K562 (cell line): ENCODE results near the gene OR4L1. TPM values are rescaled to one million over a fixed set of nuclear protein-coding genes. Genes with fewer than 3 reads are reported as not detected.
A peak's percentile ranks its signal among the peaks of the same experiment; 100 is the strongest.

Experiments used
- ATAC-seq: fragments of 200-7000 bp; cut with Tn5 transposase; 3 replicates; pipeline ENCODE4 v1.9.1; 2020; ENCODE audit warnings: moderate library complexity
- BruUV-seq: library from RNA; stranded (reverse); fragments of 400-500 nt; replicated peaks from 2 replicates; lab custom pipeline; 2021; lab: Mats Ljungman, UMichigan
- CTCF ChIA-PET: fragments of 300-600 bp; formaldehyde crosslinking; extraction: SDS; loops from one replicate; lab custom pipeline; 2021; ENCODE audit warnings: low intra/inter-chr PET ratio; lab: Yijun Ruan, JAX
- POLR2A ChIA-PET: fragments of 300-600, 350-650 bp; sonication (Branson Sonifier 250); formaldehyde crosslinking; extraction: SDS; loops from one replicate; lab custom pipeline; 2021; ENCODE audit warnings: antibody characterized with exemption, inconsistent platforms; lab: Yijun Ruan, JAX
- DNase-seq, 4 experiments: peaks; one replicate each; pipeline versions ENCODE4 v3.0.0 to v3.0.0-alpha.2; 2011 to 2018; ENCODE audit warnings: low spot score in 3 of 4, mixed read lengths in 3 of 4; ENCODE audit errors: extremely low read depth in 1 of 4
- FAIRE-seq: peaks from 2 replicates; lab custom pipeline; 2011; peaks lifted over from hg19 to GRCh38; lab: Jason Lieb, UNC
- H2AFZ ChIP-seq: 2 replicates; pipeline ENCODE4 v1.6.0; 2011; ENCODE audit warnings: low read depth, low read length, control low read depth, inconsistent platforms
- H3K27ac ChIP-seq: fragments of 200-600 bp; 3 replicates; pipeline ENCODE4 v1.8.0; 2011; ENCODE audit warnings: low read depth, mild to moderate bottlenecking, control low read depth, inconsistent platforms, low read length, moderate library complexity, mixed read lengths; ENCODE audit errors: extremely low read depth
- H3K27me3 ChIP-seq, 2 experiments: fragments of 300-600 bp in 1 of 2; 2 replicates in 1 of 2; 3 replicates in 1 of 2; pipeline versions ENCODE4 v1.6.0 to v1.8.0; 2011; ENCODE audit warnings: inconsistent platforms in 2 of 2, low read length in 2 of 2, mild to moderate bottlenecking in 1 of 2, mixed read lengths in 1 of 2, moderate library complexity in 1 of 2; ENCODE audit not compliant: control insufficient read depth in 2 of 2, insufficient read depth in 2 of 2
- H3K36me3 ChIP-seq: fragments of 300-600 bp; 3 replicates; pipeline ENCODE4 v1.8.0; 2011; ENCODE audit warnings: mild to moderate bottlenecking, low read length, inconsistent platforms; ENCODE audit not compliant: control insufficient read depth, insufficient read depth
- H3K4me1 ChIP-seq, 2 experiments: fragments of 200-600 bp in 1 of 2; replicated peaks in 1 of 2; 2 replicates in 1 of 2; 3 replicates in 1 of 2; pipeline versions ENCODE4 v1.5.1 to v1.8.0; 2011; ENCODE audit warnings: inconsistent platforms in 2 of 2, low read length in 2 of 2, mild to moderate bottlenecking in 1 of 2, mixed read lengths in 1 of 2, moderate library complexity in 1 of 2; ENCODE audit not compliant: control insufficient read depth in 2 of 2, insufficient read depth in 2 of 2
- H3K4me2 ChIP-seq: 2 replicates; pipeline ENCODE4 v1.6.1; 2011; ENCODE audit warnings: low read length, control low read depth, inconsistent platforms, mixed read lengths; ENCODE audit not compliant: insufficient read depth
- H3K4me3 ChIP-seq: fragments of 200-600 bp; sonication (generic), shearing (Covaris generic); 2 replicates; pipeline ENCODE4 v1.5.1; 2016; ENCODE audit warnings: control low read depth, inconsistent platforms
- H3K79me2 ChIP-seq: fragments of 200-600 bp; 3 replicates; pipeline ENCODE4 v1.8.0; 2011; ENCODE audit warnings: low read length, inconsistent platforms; ENCODE audit not compliant: control insufficient read depth, insufficient read depth
- H3K9ac ChIP-seq, 2 experiments: 2 replicates each; pipeline versions ENCODE4 v1.6.0 to v1.6.1; 2011; ENCODE audit warnings: low read depth in 2 of 2, low read length in 2 of 2, control low read depth in 1 of 2, inconsistent platforms in 1 of 2, mild to moderate bottlenecking in 1 of 2, mixed read lengths in 1 of 2; ENCODE audit not compliant: insufficient read depth in 1 of 2
- H3K9me1 ChIP-seq: one replicate; pipeline ENCODE4 v1.6.0; 2011; ENCODE audit warnings: inconsistent platforms, mild to moderate bottlenecking, low read length, moderate library complexity; ENCODE audit not compliant: control insufficient read depth, insufficient read depth
- H3K9me3 ChIP-seq: replicated peaks from 2 replicates; pipeline ENCODE4 v1.5.1; 2011; ENCODE audit warnings: low read depth, low read length, inconsistent platforms; ENCODE audit not compliant: control insufficient read depth, insufficient read depth
- H4K20me1 ChIP-seq: replicated peaks from 2 replicates; pipeline ENCODE4 v1.6.1; 2011; ENCODE audit warnings: low read length, inconsistent platforms, mixed read lengths; ENCODE audit not compliant: control insufficient read depth, insufficient read depth
- C11orf30 ChIP-seq: fragments of 450-650 bp; IDR thresholded peaks from 2 replicates; pipeline ENCODE4 v1.6.1; 2016; ENCODE audit warnings: low read depth, mild to moderate bottlenecking
- FOS ChIP-seq: IDR thresholded peaks from 3 replicates; pipeline ENCODE4 v1.6.1; 2011; ENCODE audit not compliant: insufficient read length; ENCODE audit errors: extremely low read depth
- HNRNPK ChIP-seq: fragments of 200-400 bp; formaldehyde crosslinking; IDR thresholded peaks from one replicate; pipeline ENCODE4 v1.6.1; 2018; ENCODE audit warnings: mild to moderate bottlenecking, low read depth, low read length; ENCODE audit not compliant: poor library complexity, severe bottlenecking
- JUN ChIP-seq, 2 experiments: sonication (generic) in 1 of 2; formaldehyde crosslinking in 1 of 2; IDR thresholded peaks; 2 replicates each; pipeline versions ENCODE4 v1.6.1 to v1.8.0; 2012 to 2022; ENCODE audit warnings: borderline replicate concordance in 2 of 2, mild to moderate bottlenecking in 2 of 2, improper control_type of control experiment in 1 of 2, low read depth in 1 of 2, low read length in 1 of 2, missing genetic modification reagents in 1 of 2
- MAFG ChIP-seq: fragments of 450-650 bp; conservative IDR thresholded peaks from 2 replicates; pipeline ENCODE4 v1.6.1; 2016; ENCODE audit warnings: missing genetic modification characterization, missing compliant biosample characterization
- PTTG1 ChIP-seq: fragments of 450-650 bp; IDR thresholded peaks from 2 replicates; pipeline ENCODE4 v1.6.1; 2016; ENCODE audit warnings: low read depth, mild to moderate bottlenecking, missing genetic modification characterization, missing compliant biosample characterization
- SMARCE1 ChIP-seq: fragments of 450-650 bp; IDR thresholded peaks from 2 replicates; pipeline ENCODE4 v1.7.1; 2016; ENCODE audit warnings: mild to moderate bottlenecking
- STAT5A ChIP-seq: IDR thresholded peaks from 2 replicates; pipeline ENCODE4 v1.6.1; 2012; ENCODE audit warnings: low read length, inconsistent platforms, borderline replicate concordance
- STAT5B ChIP-seq: fragments of 250-450 bp; sonication (Bioruptor Pico); IDR thresholded peaks from 2 replicates; pipeline ENCODE4 v1.8.0; 2021; ENCODE audit warnings: mild to moderate bottlenecking, inconsistent platforms
- TEAD2 ChIP-seq: fragments of 450-650 bp; IDR thresholded peaks from 2 replicates; pipeline ENCODE4 v1.6.1; 2016; ENCODE audit warnings: missing genetic modification characterization, control low read depth, missing compliant biosample characterization
- WGBS: fragments of 100-300 bp; shearing (Covaris generic); methylation state at CpG from one replicate; pipeline ENCODE4 v1.1.6; 2016; ENCODE audit warnings: low coverage, mixed read lengths; ENCODE audit not compliant: insufficient coverage; ENCODE audit errors: missing lambda C conversion rate; 5-methylcytosine and 5-hydroxymethylcytosine counted together
- in situ Hi-C: fragments of 300-500 bp; cut with MboI; formaldehyde crosslinking; loops from 4 replicates; pipeline ENCODE4 v1.15.0; 2018; ENCODE audit warnings: inconsistent platforms, mixed read lengths
- intact Hi-C: fragments of 100-400 bp; cut with micrococcal nuclease; formaldehyde crosslinking; loops from 2 replicates; pipeline ENCODE4 v1.14.2; 2022
- polyA plus RNA-seq, 8 experiments: library from polyadenylated mRNA; depleted of rRNA in 4 of 8; stranded (reverse) in 5 of 8; unstranded in 3 of 8; fragments of >200 nt; fragmentation: Nextera tagmentation in 2 of 8; fragmentation: Illumina TruSeq in 1 of 8; extraction: Ambion mirVana in 2 of 8; extraction: Trizol in 1 of 8; gene quantifications; 2 replicates each; pipeline versions ENCODE4 v1.2.1 to v1.2.3, GENCODE V29; 2011 to 2014; ENCODE audit warnings: inconsistent platforms in 1 of 8, missing spikeins in 1 of 8
- total RNA-seq, 7 experiments: library from RNA; depleted of rRNA in 6 of 7; stranded (reverse); fragments of >200 nt in 6 of 7; fragmentation: Illumina TruSeq in 2 of 7; extraction: Trizol in 2 of 7; gene quantifications; 2 replicates each; pipeline versions ENCODE4 v1.2.1 to v1.2.3, GENCODE V29; 2011 to 2021; ENCODE audit warnings: low replicate concordance in 1 of 7
- TF ChIP-seq, protein P1 (sequence below): fragments of 150-350 bp; conservative IDR thresholded peaks from 2 replicates; pipeline ENCODE4 v1.6.1; 2014; ENCODE audit warnings: low read length
- TF ChIP-seq, protein P2 (sequence below): sonication (generic); formaldehyde crosslinking; IDR thresholded peaks from 2 replicates; pipeline ENCODE4 v1.8.1; 2023; ENCODE audit warnings: mild to moderate bottlenecking, missing genetic modification reagents
- TF ChIP-seq, protein P3 (sequence below): sonication (generic); formaldehyde crosslinking; IDR thresholded peaks from 2 replicates; pipeline ENCODE4 v1.8.0; 2022; ENCODE audit warnings: mild to moderate bottlenecking, missing genetic modification reagents, borderline replicate concordance
- TF ChIP-seq, protein P4 (sequence below): sonication (generic); formaldehyde crosslinking; IDR thresholded peaks from 2 replicates; pipeline ENCODE4 v1.8.0; 2022; ENCODE audit warnings: missing genetic modification reagents, mild to moderate bottlenecking, moderate library complexity, borderline replicate concordance

Gene OR4L1
- total and polyA plus RNA-seq, 9 of the 15 experiments (the other 6 are each of a cell fraction or from before 2014, with no cell fraction given) = not detected

DNA sequence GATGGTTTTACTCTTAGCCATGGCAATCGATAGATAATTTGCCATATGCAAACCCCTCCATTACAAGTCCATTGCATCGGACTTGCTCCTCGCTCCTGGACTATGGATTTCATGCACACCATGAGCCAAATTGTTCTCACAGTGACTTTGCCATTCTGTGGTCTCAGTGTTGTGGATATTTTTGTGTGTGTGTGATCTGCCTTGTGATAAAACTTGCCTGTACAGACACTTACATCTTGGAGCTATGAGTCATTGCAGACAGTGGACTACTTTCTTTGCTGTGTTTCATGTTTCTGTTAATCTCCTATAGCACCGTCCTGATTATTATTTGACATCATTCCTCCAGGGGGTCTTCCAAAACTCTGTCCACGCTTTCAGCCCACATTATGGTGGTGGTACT, 15.6 kb upstream of the OR4L1 start:
- Histone ChIP-seq H3K36me3 (no peaks in the 10 kb centered on the region), H3K9ac (no peak overlapping the region), H3K27ac (peak overlapping the region; percentile 22; the same call in 1 of the 3 replicates), H3K4me2 (peak overlapping the region; percentile 68), H3K4me1 (peaks cover 0 to 27% of the 10 kb centered on the region in 2 experiments; a peak in 4 of 5 replicates), H3K9me3 (no peaks in the 10 kb centered on the region), H4K20me1 (no peaks in the 10 kb centered on the region), H3K79me2 (no peaks in the 10 kb centered on the region), H3K4me3 (no peak overlapping the region), H3K9me1 (no peaks in the 10 kb centered on the region), H3K27me3 (no peaks in the 10 kb centered on the region), H2AFZ (peak overlapping the region; percentile 56)
- WGBS = 9% methylated on average over 5 of the region's 5 CpGs
- BruUV-seq = no TSS peak
- in situ Hi-C loops = no loop called here
- ATAC-seq (peak; percentile 76), DNase-seq (peak in 2 of 4 experiments; percentile 22 to 48), FAIRE-seq (peak; percentile 85)
- ChIA-PET CTCF (no interaction called here), POLR2A (interaction anchor here (0.8 kb wide), 1 partner anchor 12 kb away, joined by 4 read pairs; no protein-coding TSS in a partner anchor)
- intact Hi-C loops = no loop called here
- no peak for TF ChIP-seq STAT5A
- TF ChIP-seq, protein P1, sequence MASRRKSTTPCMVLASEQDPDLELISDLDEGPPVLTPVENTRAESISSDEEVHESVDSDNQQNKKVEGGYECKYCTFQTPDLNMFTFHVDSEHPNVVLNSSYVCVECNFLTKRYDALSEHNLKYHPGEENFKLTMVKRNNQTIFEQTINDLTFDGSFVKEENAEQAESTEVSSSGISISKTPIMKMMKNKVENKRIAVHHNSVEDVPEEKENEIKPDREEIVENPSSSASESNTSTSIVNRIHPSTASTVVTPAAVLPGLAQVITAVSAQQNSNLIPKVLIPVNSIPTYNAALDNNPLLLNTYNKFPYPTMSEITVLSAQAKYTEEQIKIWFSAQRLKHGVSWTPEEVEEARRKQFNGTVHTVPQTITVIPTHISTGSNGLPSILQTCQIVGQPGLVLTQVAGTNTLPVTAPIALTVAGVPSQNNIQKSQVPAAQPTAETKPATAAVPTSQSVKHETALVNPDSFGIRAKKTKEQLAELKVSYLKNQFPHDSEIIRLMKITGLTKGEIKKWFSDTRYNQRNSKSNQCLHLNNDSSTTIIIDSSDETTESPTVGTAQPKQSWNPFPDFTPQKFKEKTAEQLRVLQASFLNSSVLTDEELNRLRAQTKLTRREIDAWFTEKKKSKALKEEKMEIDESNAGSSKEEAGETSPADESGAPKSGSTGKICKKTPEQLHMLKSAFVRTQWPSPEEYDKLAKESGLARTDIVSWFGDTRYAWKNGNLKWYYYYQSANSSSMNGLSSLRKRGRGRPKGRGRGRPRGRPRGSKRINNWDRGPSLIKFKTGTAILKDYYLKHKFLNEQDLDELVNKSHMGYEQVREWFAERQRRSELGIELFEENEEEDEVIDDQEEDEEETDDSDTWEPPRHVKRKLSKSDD = no peak
- TF ChIP-seq, protein P2, sequence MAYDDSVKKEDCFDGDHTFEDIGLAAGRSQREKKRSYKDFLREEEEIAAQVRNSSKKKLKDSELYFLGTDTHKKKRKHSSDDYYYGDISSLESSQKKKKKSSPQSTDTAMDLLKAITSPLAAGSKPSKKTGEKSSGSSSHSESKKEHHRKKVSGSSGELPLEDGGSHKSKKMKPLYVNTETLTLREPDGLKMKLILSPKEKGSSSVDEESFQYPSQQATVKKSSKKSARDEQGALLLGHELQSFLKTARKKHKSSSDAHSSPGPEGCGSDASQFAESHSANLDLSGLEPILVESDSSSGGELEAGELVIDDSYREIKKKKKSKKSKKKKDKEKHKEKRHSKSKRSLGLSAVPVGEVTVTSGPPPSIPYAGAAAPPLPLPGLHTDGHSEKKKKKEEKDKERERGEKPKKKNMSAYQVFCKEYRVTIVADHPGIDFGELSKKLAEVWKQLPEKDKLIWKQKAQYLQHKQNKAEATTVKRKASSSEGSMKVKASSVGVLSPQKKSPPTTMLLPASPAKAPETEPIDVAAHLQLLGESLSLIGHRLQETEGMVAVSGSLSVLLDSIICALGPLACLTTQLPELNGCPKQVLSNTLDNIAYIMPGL (CRISPR knock-in tag) = no peak
- 0 out of 2 replicates have a peak, but pooled peaks have one; percentile 54 for TF ChIP-seq JUN (IDR thresholded peaks at IDR 0.05; ENCODE audit: borderline replicate concordance, low read depth, low read length)
- TF ChIP-seq JUN (CRISPR knock-in tag; IDR thresholded peaks at IDR 0.05; ENCODE audit: borderline replicate concordance) = no peak
- no peak for TF ChIP-seq PTTG1
- TF ChIP-seq, protein P3, sequence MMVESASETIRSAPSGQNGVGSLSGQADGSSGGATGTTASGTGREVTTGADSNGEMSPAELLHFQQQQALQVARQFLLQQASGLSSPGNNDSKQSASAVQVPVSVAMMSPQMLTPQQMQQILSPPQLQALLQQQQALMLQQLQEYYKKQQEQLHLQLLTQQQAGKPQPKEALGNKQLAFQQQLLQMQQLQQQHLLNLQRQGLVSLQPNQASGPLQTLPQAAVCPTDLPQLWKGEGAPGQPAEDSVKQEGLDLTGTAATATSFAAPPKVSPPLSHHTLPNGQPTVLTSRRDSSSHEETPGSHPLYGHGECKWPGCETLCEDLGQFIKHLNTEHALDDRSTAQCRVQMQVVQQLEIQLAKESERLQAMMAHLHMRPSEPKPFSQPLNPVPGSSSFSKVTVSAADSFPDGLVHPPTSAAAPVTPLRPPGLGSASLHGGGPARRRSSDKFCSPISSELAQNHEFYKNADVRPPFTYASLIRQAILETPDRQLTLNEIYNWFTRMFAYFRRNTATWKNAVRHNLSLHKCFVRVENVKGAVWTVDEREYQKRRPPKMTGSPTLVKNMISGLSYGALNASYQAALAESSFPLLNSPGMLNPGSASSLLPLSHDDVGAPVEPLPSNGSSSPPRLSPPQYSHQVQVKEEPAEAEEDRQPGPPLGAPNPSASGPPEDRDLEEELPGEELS (CRISPR knock-in tag) = no peak
- no peak for TF ChIP-seq STAT5B (CRISPR knock-in tag)
- TF ChIP-seq, protein P4, sequence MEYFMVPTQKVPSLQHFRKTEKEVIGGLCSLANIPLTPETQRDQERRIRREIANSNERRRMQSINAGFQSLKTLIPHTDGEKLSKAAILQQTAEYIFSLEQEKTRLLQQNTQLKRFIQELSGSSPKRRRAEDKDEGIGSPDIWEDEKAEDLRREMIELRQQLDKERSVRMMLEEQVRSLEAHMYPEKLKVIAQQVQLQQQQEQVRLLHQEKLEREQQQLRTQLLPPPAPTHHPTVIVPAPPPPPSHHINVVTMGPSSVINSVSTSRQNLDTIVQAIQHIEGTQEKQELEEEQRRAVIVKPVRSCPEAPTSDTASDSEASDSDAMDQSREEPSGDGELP (CRISPR knock-in tag) = no peak
- peak; percentile 40; the same call in 1 of the 2 replicates for TF ChIP-seq C11orf30
- peak; percentile 8 for TF ChIP-seq FOS
- TF ChIP-seq SMARCE1 = peak; percentile 72; the same call in 1 of the 2 replicates
- no peak for TF ChIP-seq TEAD2 (tag)
- TF ChIP-seq MAFG (tag) = peak; percentile 20; the same call in 1 of the 2 replicates
- no peak for TF ChIP-seq HNRNPK
